GM12874 (cell line): ENCODE data around the gene CFAP141.

Experiments
- CTCF ChIP-seq: IDR thresholded peaks from 2 replicates; pipeline ENCODE4 v1.5.1; 2011; ENCODE audit warnings: low read depth, mild to moderate bottlenecking, control low read depth, low read length, moderate library complexity; ENCODE audit not compliant: insufficient read depth

Gene CFAP141

GRCh38 chr1:154236855-154237254, 30.7 kb upstream of the CFAP141 start:
- no peak for TF ChIP-seq CTCF

GRCh38 chr1:154225370-154225769, 19.2 kb upstream of the CFAP141 start:
- TF ChIP-seq CTCF = no peak

GRCh38 chr1:154223621-154224020, 17.5 kb upstream of the CFAP141 start:
- no peak for TF ChIP-seq CTCF

- no peak for TF ChIP-seq CTCF
These were observed 16.8 kb upstream of the CFAP141 start for GRCh38 chr1:154222918-154223317.

- no peak for TF ChIP-seq CTCF
These were observed 16.4 kb upstream of the CFAP141 start for GRCh38 chr1:154222518-154222917.

- no peak for TF ChIP-seq CTCF
These were observed 15.3 kb upstream of the CFAP141 start for GRCh38 chr1:154221278-154222001.

- no peak for TF ChIP-seq CTCF
These were observed 14.8 kb upstream of the CFAP141 start for GRCh38 chr1:154220970-154221277.
